Hepatocyte (in vitro differentiated cells): Measurements from ENCODE around the gene TMCO5A. TPM values are rescaled to one million over a fixed set of nuclear protein-coding genes. Genes with fewer than 3 reads are reported as not detected.

Source experiments
- DNase-seq: peaks from one replicate; pipeline ENCODE4 v3.0.0-alpha.2; 2016; ENCODE audit warnings: low spot score
- H2AFZ ChIP-seq: fragments of 200-600 bp; sonication (generic); 2 replicates; pipeline ENCODE4 v1.6.0; 2016; ENCODE audit warnings: antibody characterized with exemption, mild to moderate bottlenecking
- H3K27ac ChIP-seq: fragments of 200-600 bp; sonication (generic); 2 replicates; pipeline ENCODE4 v1.5.1; 2016; ENCODE audit warnings: mild to moderate bottlenecking
- H3K27me3 ChIP-seq: fragments of 200-600 bp; sonication (generic); 2 replicates; pipeline ENCODE4 v1.6.1; 2016
- H3K36me3 ChIP-seq: fragments of 200-600 bp; sonication (generic); replicated peaks from 2 replicates; pipeline ENCODE4 v1.5.1; 2016; ENCODE audit warnings: low read depth; ENCODE audit not compliant: insufficient read depth
- H3K4me1 ChIP-seq: fragments of 200-600 bp; sonication (generic); 2 replicates; pipeline ENCODE4 v1.5.1; 2016; ENCODE audit warnings: mild to moderate bottlenecking, moderate library complexity; ENCODE audit not compliant: insufficient read depth
- H3K4me2 ChIP-seq: fragments of 200-600 bp; sonication (generic); 2 replicates; pipeline ENCODE4 v1.6.0; 2016
- H3K4me3 ChIP-seq: fragments of 200-600 bp; sonication (generic); 2 replicates; pipeline ENCODE4 v1.5.1; 2016; ENCODE audit warnings: mild to moderate bottlenecking
- H3K79me2 ChIP-seq: fragments of 200-600 bp; sonication (generic); 2 replicates; pipeline ENCODE4 v1.6.0; 2017; ENCODE audit warnings: mild to moderate bottlenecking
- H3K9me2 ChIP-seq: fragments of 200-600 bp; sonication (generic); replicated peaks from 2 replicates; pipeline ENCODE4 v1.6.0; 2017; ENCODE audit warnings: mild to moderate bottlenecking; ENCODE audit not compliant: insufficient read depth
- H3K9me3 ChIP-seq: fragments of 200-600 bp; sonication (generic); 2 replicates; pipeline ENCODE4 v1.5.1; 2016; ENCODE audit warnings: low read depth, mild to moderate bottlenecking
- H4K20me1 ChIP-seq: fragments of 200-600 bp; sonication (generic); 2 replicates; pipeline ENCODE4 v1.6.0; 2016; ENCODE audit warnings: mild to moderate bottlenecking; ENCODE audit not compliant: insufficient read depth, poor library complexity, severe bottlenecking
- CTCF ChIP-seq: fragments of 200-600 bp; sonication (generic); IDR thresholded peaks from 2 replicates; pipeline ENCODE4 v1.5.1; 2016; ENCODE audit warnings: antibody characterized with exemption, mild to moderate bottlenecking; ENCODE audit not compliant: poor library complexity
- EZH2 ChIP-seq: fragments of 200-600 bp; sonication (generic); IDR thresholded peaks from 2 replicates; pipeline ENCODE4 v1.6.1; 2016; ENCODE audit warnings: antibody characterized with exemption, mild to moderate bottlenecking, borderline replicate concordance
- EZH2phosphoT487 ChIP-seq: fragments of 200-600 bp; sonication (generic); IDR thresholded peaks from one replicate; pipeline ENCODE4 v1.6.1; 2018; ENCODE audit warnings: antibody characterized with exemption, mild to moderate bottlenecking, low read depth, moderate library complexity; ENCODE audit not compliant: unreplicated experiment, severe bottlenecking
- WGBS: methylation state at CpG from one replicate; pipeline ENCODE4 v1.1.6; 2016; ENCODE audit warnings: low lambda C conversion rate; ENCODE audit errors: missing lambda C conversion rate; 5-methylcytosine and 5-hydroxymethylcytosine counted together
- polyA plus RNA-seq: library from polyadenylated mRNA; unstranded; fragments of >200 nt; fragmentation: Nextera tagmentation; extraction: Ambion mirVana; gene quantifications from 2 replicates; pipeline ENCODE4 v1.2.1, GENCODE V29; 2016
- total RNA-seq: library from RNA; depleted of rRNA; stranded (reverse); fragments of >200 nt; gene quantifications from 2 replicates; pipeline ENCODE4 v1.2.3, GENCODE V29; 2014

Gene TMCO5A
- total and polyA plus RNA-seq, 2 experiments from 2014 or later = not detected

GRCh38 chr15:37967788-37968187, 33.3 kb downstream of the TMCO5A start:
- Histone ChIP-seq H3K79me2 (no peaks in the 10 kb centered on the region), H4K20me1 (no peaks in the 10 kb centered on the region), H3K4me3 (no peak overlapping the region), H3K27me3 (no peaks in the 10 kb centered on the region), H3K4me1 (no peaks in the 10 kb centered on the region), H3K9me3 (peaks cover 3% of the 10 kb centered on the region), H3K36me3 (no peaks in the 10 kb centered on the region), H3K9me2 (no peaks in the 10 kb centered on the region), H3K4me2 (no peak overlapping the region), H3K27ac (no peak overlapping the region), H2AFZ (no peak overlapping the region)
- no peak for DNase-seq
- TF ChIP-seq CTCF = no peak
- no peak for TF ChIP-seq EZH2
- no peak for TF ChIP-seq EZH2phosphoT487
- WGBS = 35% methylated on average over 1 of the region's 1 CpG

- 77% methylated on average over 2 of the region's 2 CpGs for WGBS
- no peak overlapping the region for H3K27ac ChIP-seq
- no peak for TF ChIP-seq EZH2phosphoT487
- TF ChIP-seq CTCF = no peak
- TF ChIP-seq EZH2 = no peak
- H3K27me3 ChIP-seq = no peaks in the 10 kb centered on the region
- H3K9me2 ChIP-seq = no peaks in the 10 kb centered on the region
- H2AFZ ChIP-seq = no peak overlapping the region
- no peak overlapping the region for H3K4me3 ChIP-seq
- H3K4me1 ChIP-seq = no peaks in the 10 kb centered on the region
- no peak for DNase-seq
- H4K20me1 ChIP-seq = no peaks in the 10 kb centered on the region
- no peak overlapping the region for H3K4me2 ChIP-seq
- H3K36me3 ChIP-seq = no peaks in the 10 kb centered on the region
- no peaks in the 10 kb centered on the region for H3K79me2 ChIP-seq
- peaks cover 4% of the 10 kb centered on the region for H3K9me3 ChIP-seq
Observed at GRCh38 chr15:37973856-37974255, 39.4 kb downstream of the TMCO5A start.

GRCh38 chr15:37978231-37978630, 43.8 kb downstream of the TMCO5A start:
- Histone ChIP-seq H3K27me3 (no peaks in the 10 kb centered on the region), H3K9me3 (no peaks in the 10 kb centered on the region), H3K9me2 (no peaks in the 10 kb centered on the region), H3K36me3 (no peaks in the 10 kb centered on the region), H4K20me1 (no peaks in the 10 kb centered on the region), H2AFZ (no peak overlapping the region), H3K4me3 (no peak overlapping the region), H3K4me2 (no peak overlapping the region), H3K4me1 (no peaks in the 10 kb centered on the region), H3K27ac (no peak overlapping the region), H3K79me2 (no peaks in the 10 kb centered on the region)
- no peak for TF ChIP-seq EZH2
- no peak for TF ChIP-seq CTCF
- TF ChIP-seq EZH2phosphoT487 = no peak
- DNase-seq = no peak
- whole genome bisulfite sequencing = 92% methylated on average over 4 of the region's 4 CpGs
